ENCODE measurements around the gene ARFGAP1.
A peak's percentile ranks its signal among the peaks of the same experiment; 100 is the strongest.
"Not testable (repeated sequence)": the region's sequence is repeated elsewhere in the genome, so short reads cannot be mapped to it uniquely, and the experiment has no call there.

The ARFGAP1 gene

GRCh38 chr20:63290677-63291472 lies 18.3 kb downstream of the ARFGAP1 start:
- DNase-seq (ENCODE audit: low read depth): peak; percentile 33

GRCh38 chr20:63291811-63292210 lies 19.2 kb downstream of the ARFGAP1 start:
- DNase-seq (ENCODE audit: low read depth): no peak

DNA sequence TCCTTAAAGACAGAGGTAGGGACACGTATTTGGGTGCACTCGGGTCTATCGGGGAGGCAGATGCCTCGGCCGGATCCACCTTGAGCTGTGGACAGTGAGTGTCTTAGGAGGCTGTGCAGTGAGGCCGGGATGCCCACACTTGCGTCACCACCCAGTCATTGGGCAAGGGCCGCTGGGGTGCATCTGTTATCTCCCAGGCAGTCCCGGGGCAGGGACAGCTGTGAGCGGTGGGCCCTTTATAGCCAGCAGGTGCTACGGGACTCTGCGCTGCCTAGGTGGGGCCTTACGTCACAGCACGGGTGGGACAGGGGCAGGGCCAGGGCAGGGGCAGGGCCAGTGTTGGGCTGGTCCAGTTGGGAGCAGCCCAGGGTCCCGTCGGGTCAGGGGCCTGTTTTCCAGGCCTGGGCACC lies 19.7 kb downstream of the ARFGAP1 start:
- DNase-seq (ENCODE audit: low read depth): no peak

DNA sequence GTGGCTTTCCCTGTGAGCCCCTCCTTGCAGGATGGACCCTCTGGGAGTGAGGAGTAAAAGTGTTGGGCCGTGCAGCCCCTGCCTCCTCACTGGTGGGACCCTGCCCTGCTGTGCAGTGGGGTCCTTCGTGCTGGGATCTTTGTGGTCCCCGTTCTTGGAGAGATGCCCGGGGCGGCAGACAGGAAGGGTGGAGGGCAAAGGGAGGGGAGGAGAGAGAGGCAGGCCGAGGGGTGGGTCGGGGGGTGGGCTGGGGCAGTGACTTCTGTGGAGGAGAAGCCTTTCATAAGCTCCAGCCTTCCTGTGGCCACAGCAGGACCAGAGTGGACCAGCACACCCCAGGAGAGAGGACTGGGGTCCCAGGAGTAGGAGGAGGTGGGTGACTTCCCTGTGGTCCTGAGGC lies 20.3 kb downstream of the ARFGAP1 start, which contains the start of gene COL20A1:
TSS of gene COL20A1 (plus strand) at position 283 of the 400 bp plus-strand sequence. CDS start 1,922 bp downstream, outside the sequence.
- DNase-seq (ENCODE audit: low read depth): no peak

DNA sequence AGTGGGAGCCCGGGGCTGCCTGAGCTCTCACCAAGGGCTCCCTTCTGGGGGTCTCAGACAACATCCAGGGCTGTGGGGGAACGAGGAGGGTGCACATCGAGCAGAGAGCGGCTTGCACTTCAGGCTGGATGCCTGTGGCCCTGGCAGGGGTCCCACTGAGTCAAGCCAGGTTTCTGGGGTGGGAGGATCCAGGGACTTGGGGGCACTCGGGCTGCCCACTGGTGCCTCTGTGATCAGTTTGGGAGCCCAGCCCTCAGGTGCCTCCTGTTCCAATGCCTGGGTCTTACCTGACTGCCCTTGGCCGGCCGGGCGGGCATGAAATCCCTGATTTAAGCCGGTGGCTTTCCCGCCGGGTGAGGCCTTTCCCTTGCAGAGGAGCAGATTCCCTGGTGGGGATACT lies 20.8 kb downstream of the ARFGAP1 start:
- no peak for DNase-seq (ENCODE audit: low read depth)

GRCh38 chr20:63293871-63294535 lies 21.4 kb downstream of the ARFGAP1 start:
- DNase-seq (ENCODE audit: low read depth): no peak

DNA sequence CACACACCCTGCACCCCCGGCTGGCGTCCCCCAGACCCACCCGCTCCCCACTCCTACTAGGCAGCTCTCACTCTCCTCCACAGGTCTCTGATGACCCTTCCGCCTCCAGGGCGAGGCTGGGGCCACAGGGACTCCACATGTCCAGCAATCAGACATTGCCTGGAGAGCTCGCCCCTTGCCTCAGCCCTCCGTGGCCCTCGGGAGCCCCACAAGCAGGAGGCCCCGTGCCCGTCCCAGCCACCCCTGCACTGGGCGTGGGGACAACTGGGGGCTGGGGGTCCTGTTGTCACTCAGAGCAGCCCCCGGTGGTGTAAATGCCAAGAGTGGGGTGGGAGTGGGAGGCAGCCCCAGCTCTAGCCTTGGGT lies 21.9 kb downstream of the ARFGAP1 start:
- no peak for DNase-seq (ENCODE audit: low read depth)

- DNase-seq (ENCODE audit: low read depth): no peak
Measured at GRCh38 chr20:63295018-63295417, 22.4 kb downstream of the ARFGAP1 start.

DNA sequence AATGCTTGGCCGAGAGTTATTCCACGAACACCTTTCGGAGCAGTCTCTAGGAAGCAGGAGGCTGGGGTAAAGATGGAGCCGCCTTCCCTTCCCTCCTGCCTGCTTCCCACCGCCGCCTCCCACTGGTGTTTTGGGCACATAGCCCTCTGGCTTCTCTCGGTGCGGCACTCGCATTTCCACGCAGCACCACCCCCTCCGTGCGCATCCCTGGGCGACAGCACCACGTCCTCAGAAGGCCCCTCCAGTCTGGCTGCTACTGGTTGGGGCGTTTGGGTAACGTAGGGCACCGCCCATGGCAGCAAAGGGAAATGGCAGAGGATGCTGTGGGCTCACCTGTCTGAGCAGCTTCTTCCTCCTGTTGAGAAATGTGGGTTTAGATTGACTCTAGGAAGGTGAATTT lies 22.8 kb downstream of the ARFGAP1 start:
- DNase-seq (ENCODE audit: low read depth): no peak

DNA sequence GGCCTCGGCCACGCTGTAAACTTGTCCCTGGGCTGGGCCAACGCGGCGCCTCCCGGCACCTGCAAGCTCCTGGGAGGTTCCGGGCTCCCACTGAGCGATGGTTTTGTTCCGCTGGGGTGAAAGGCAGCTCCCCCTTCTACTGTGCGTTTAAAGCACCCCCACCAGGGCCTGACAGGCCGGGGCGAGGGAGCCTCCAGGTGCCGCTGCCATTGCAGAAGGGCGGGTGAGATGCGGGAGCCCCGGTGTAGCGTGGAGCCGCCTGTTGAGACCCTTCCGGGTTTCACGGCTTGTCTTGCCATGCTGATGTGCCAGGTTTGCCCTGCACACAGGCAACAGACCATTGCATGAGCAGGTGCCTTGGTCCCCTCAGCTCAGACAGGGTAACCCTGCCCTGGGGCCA lies 23.2 kb downstream of the ARFGAP1 start:
- DNase-seq (ENCODE audit: low read depth): no peak

DNA sequence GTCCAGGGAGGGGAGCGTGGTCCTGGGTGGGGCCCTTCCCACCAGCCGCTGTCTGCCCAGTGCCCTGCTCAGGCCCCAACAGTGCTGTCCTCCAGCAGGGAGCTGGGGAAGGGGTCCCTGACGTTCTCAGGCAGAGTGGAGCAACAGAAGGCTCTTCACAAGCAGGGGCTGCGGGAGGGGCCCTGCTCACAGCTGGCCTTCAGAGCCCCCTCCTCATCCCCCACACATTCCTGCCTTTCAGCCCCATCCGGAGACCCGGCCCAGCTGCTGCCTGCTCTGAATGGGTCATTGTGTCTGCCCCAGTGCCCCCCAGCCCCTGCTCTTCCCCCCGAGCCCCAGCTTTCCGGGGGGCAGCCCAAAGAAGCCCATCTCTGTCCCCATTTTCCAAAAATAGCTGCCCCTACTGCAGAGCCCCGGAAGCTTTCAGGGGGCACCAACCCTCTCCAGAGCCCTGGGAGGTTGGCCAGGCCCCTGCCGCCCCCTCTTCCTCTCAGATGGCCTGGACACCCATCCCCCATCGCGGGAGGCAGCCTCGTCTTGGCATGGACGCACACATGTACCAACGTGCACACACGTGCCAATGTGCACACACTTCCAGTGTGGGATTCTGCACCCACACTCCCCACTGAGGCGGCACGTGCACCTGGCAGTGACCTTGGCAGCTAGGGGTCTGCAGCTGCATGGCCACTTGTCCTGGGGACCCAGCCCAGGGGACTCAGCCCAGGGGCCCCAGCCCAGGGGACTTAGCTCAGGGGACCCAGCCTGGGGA lies 24.1 kb downstream of the ARFGAP1 start:
- no peak for DNase-seq (ENCODE audit: low read depth)

- DNase-seq (ENCODE audit: low read depth): no peak
Measured at GRCh38 chr20:63297371-63297781, 24.8 kb downstream of the ARFGAP1 start.

DNA sequence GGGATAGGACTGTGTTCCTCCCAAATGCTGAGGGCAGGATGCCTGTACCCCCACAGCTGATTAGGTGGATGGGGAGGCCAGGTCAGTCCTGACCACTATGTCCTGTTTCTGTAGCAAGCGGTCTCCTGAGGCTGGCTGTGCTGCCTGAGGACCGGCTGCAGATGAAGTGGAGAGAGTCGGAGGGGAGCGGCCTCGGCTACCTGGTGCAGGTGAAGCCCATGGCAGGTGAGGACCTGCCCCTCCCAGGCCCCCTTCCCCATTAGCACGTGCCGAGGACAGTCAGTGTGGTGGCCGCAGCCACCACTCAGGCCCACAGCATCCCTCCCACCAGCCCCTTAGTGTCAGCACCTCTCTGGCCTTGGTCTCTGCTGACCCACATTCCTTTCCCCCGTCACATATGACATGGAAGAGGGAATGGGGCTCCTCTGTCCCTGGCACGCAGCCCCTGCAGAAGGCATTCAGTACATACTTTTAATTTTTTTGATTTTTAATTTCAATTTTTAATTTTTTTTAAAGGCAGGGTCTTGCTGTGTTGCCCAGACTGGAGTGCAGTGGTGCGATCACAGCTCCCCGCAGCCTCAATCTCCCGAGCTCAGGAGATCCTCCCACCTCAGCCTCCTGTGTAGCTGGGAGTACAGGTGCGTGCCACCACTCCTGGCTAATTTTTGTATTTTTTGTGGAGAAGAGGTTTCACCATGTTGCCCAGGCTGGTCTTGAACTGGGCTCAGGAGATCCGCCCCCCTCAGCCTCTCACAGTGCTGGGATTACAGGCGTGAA lies 25.4 kb downstream of the ARFGAP1 start:
- DNase-seq (ENCODE audit: low read depth): no peak

DNA sequence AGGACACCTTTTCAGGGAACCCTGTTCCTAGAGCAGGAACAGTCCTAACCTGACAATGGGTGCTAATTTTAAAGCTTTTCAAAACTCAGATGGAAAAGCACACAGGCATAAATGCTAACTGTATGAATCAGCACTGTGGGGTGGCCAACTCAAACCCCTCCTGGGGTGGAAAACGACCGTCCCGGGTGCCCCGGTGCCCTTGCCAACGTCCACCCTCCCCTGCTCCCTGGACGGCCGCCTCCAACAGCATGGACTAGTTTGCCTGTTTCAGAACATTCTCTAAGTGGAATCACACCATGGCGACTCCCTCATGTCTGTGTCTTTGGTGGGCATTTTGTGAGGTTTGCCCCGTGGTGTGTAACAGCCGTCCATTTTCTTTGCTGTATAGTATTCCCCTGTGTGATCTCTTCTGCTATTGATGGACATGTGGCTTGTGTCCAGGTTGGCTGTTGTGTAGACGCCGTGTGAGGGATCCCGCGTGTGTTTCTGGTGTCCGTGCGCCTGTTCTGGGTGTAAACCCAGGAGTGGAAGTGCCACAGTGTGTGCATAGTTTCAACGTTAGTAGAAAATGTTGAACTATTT lies 26.2 kb downstream of the ARFGAP1 start:
- DNase-seq (ENCODE audit: low read depth): no peak

DNA sequence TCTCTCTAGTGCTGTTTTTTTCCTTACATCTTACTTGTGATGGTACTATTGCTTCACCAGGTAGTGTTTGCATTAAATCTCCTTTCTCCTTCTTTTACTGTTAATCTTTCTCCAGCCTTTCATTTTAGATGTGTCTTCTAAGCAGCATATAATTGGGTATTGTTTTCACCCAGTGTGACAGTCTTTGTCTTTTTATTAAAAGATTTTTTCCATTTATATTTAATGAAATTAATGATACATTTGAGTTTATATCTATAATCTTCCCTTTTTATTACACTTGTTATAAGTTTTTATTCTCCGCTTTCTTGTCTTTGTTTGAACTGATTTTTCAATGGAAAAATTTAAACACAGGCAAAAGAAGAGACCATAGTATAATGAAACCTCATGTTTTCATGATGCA lies 29.1 kb downstream of the ARFGAP1 start:
- DNase-seq (ENCODE audit: low read depth): no peak

GRCh38 chr20:63303095-63303666 lies 30.6 kb downstream of the ARFGAP1 start:
- no peak for DNase-seq (ENCODE audit: low read depth)

DNA sequence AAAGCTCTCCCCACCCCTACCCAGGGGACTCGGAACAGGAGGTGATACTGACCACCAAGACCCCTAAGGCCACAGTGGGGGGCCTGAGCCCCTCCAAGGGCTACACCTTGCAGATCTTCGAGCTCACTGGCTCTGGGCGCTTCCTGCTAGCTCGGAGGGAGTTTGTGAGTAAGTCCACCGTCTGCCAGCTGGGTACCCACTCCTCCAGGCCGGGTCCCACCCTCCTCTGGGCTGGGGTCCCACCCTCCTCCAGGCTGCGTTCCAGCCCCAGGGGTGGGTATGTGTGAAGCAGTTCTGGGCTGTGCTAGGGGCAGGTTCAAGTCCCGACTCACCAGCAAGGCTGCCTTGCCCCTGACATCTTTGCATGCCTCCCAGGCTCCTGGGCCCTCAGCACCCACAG lies 32.8 kb downstream of the ARFGAP1 start:
- no peak for DNase-seq (ENCODE audit: low read depth)

DNA sequence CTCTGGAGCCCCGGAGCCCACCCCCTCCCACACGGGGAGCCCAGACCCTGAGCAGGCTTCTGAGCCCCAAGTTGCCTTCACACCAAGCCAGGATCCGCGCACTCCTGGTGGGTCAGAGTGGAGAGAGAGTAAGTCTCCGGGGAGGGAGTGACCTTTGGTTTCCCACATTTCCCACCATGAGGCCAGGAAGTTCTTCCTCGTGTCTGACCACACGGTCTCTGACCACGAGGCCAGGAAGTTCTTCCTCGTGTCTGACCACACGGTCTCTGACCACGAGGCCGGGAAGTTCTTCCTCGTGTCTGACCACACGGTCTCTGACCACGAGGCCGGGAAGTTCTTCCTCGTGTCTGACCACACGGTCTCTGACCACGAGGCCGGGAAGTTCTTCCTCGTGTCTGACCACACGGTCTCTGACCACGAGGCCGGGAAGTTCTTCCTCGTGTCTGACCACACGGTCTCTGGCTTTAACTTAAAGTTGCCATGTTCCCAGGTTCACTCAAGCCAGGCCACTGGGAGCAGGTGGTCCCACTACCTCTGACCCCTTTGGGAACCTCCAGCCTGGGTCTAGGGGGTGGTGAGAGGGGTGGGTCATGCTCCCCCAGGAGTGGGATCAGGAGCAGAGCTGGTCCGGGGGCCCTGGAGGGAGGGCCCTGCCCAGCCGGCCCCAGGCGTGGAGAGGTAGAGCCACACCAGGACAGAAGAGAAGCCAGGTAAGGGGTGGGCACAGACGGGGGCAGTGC lies 33.5 kb downstream of the ARFGAP1 start:
- DNase-seq (ENCODE audit: low read depth): not testable (repeated sequence)

DNA sequence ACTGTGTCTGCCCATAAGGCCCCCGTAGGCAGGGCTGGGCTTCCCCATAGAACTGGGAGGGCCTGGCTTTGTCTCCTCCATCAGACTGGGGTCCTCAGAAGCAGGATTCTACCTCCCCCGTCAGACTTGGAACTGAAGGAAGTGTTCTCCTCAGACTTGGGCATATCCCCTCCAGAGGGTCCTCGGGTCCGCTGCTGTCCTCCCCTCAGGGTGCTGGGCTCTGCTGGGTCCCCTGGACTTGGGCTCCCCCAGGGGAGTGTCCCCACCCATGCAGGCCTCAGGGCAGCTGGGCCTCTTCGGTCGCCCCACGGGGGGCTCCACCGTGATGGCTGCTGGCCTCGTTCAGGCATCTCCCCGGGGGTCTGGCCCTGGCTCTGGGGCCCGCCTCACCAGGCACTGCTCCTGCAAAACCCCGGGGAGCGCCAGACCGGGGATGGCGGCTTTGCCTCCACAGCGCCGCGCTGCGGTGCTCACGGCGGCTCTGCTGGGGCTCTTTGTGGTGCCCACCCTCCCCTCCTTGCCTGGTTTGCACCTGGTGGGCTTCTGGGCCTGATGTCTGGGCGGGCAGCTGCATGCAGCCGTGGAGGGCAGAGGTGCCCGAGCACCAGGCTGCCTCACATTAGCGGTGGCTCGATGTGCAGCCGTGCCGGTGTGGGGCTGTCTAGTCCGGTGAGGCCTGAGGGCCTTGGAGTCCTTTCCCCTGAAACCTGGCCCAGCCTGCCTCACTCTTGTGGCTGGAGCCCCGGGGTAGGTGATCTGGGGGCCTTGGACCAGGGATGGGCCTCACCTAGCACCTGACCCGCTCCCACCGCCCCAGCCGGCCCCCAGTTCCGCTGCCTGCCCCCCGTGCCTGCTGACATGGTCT lies 34.3 kb downstream of the ARFGAP1 start:
- DNase-seq (ENCODE audit: low read depth): no peak

All from stimulated activated CD8-positive, alpha-beta memory T cell treated with anti-CD3 and anti-CD28 coated beads, Interleukin-12 subunit alpha, Interleukin-12 subunit beta, amount 100 ng/mL, for 4 hours (primary cell).